ENCODE measurements around the gene PAQR5. TPM values are rescaled to one million over a fixed set of nuclear protein-coding genes. Genes with fewer than 3 reads are reported as not detected.

The PAQR5 gene
- total RNA-seq, 1 experiment from 2014 or later, result 9.4 TPM

- Mint-ChIP-seq H3K9me3 (no peaks in the 10 kb centered on the region), H3K4me1 (peaks cover 4% of the 10 kb centered on the region), H3K27me3 (ENCODE audit: low read depth) (no peaks in the 10 kb centered on the region), H3K4me3 (no peak overlapping the region), H3K27ac (no peak overlapping the region), H3K36me3 (no peaks in the 10 kb centered on the region; the same call in 1 of the 2 replicates)
- ATAC-seq (no peak), DNase-seq (ENCODE audit: low spot score) (no peak)
- CTCF ChIA-PET, result interaction anchor here (1.0 to 1.4 kb wide), 3 partner anchors 8 to 357 kb away, joined by 3 read pairs; no protein-coding TSS in a partner anchor
- TF ChIP-seq JAZF1 (CRISPR knock-in tag; IDR thresholded peaks at IDR 0.05) (no peak), GRHL2 (CRISPR knock-in tag; IDR thresholded peaks at IDR 0.05; ENCODE audit: insufficient replicate concordance, severe bottlenecking) (no peak), JUN (CRISPR knock-in tag; IDR thresholded peaks at IDR 0.05) (no peak), ZNF425 (CRISPR knock-in tag; conservative IDR thresholded peaks at IDR 0.05) (no peak), CBFB (CRISPR knock-in tag; IDR thresholded peaks at IDR 0.05; ENCODE audit: low read depth) (no peak), IRF2 (CRISPR knock-in tag; IDR thresholded peaks at IDR 0.05; ENCODE audit: borderline replicate concordance, low read depth) (no peak)
- TF ChIP-seq, protein P1, sequence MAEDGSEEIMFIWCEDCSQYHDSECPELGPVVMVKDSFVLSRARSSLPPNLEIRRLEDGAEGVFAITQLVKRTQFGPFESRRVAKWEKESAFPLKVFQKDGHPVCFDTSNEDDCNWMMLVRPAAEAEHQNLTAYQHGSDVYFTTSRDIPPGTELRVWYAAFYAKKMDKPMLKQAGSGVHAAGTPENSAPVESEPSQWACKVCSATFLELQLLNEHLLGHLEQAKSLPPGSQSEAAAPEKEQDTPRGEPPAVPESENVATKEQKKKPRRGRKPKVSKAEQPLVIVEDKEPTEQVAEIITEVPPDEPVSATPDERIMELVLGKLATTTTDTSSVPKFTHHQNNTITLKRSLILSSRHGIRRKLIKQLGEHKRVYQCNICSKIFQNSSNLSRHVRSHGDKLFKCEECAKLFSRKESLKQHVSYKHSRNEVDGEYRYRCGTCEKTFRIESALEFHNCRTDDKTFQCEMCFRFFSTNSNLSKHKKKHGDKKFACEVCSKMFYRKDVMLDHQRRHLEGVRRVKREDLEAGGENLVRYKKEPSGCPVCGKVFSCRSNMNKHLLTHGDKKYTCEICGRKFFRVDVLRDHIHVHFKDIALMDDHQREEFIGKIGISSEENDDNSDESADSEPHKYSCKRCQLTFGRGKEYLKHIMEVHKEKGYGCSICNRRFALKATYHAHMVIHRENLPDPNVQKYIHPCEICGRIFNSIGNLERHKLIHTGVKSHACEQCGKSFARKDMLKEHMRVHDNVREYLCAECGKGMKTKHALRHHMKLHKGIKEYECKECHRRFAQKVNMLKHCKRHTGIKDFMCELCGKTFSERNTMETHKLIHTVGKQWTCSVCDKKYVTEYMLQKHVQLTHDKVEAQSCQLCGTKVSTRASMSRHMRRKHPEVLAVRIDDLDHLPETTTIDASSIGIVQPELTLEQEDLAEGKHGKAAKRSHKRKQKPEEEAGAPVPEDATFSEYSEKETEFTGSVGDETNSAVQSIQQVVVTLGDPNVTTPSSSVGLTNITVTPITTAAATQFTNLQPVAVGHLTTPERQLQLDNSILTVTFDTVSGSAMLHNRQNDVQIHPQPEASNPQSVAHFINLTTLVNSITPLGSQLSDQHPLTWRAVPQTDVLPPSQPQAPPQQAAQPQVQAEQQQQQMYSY (CRISPR knock-in tag; IDR thresholded peaks at IDR 0.05), result no peak
- TF ChIP-seq, protein P2, sequence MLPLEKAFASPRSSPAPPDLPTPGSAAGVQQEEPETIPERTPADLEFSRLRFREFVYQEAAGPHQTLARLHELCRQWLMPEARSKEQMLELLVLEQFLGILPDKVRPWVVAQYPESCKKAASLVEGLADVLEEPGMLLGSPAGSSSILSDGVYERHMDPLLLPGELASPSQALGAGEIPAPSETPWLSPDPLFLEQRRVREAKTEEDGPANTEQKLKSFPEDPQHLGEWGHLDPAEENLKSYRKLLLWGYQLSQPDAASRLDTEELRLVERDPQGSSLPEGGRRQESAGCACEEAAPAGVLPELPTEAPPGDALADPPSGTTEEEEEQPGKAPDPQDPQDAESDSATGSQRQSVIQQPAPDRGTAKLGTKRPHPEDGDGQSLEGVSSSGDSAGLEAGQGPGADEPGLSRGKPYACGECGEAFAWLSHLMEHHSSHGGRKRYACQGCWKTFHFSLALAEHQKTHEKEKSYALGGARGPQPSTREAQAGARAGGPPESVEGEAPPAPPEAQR (CRISPR knock-in tag; IDR thresholded peaks at IDR 0.05), result no peak
- POLR2A ChIA-PET, result no interaction called here
Observed at GRCh38 chr15:69388260-69388705, 89.6 kb downstream of the PAQR5 start.

- no peaks in the 10 kb centered on the region; the same call in 1 of the 2 replicates for H3K36me3 Mint-ChIP-seq
- ChIA-PET POLR2A (no interaction called here), CTCF (interaction anchor here (1.4 kb wide), 1 partner anchor 358 kb away, joined by 3 read pairs; no protein-coding TSS in a partner anchor)
- H3K4me1 Mint-ChIP-seq, result peaks cover 15% of the 10 kb centered on the region
- H3K27me3 Mint-ChIP-seq (ENCODE audit: low read depth), result no peaks in the 10 kb centered on the region
- DNase-seq (ENCODE audit: low spot score) (no peak), ATAC-seq (no peak)
- H3K4me3 Mint-ChIP-seq, result no peak overlapping the region
- H3K9me3 Mint-ChIP-seq, result no peaks in the 10 kb centered on the region
- no peak overlapping the region for H3K27ac Mint-ChIP-seq
- TF ChIP-seq TP53 (CRISPR knock-in tag; IDR thresholded peaks at IDR 0.05) (no peak), TEAD1 (CRISPR knock-in tag; IDR thresholded peaks at IDR 0.05) (no peak), JUN (CRISPR knock-in tag; IDR thresholded peaks at IDR 0.05) (no peak), STAT6 (CRISPR knock-in tag; conservative IDR thresholded peaks at IDR 0.05; ENCODE audit: low read depth) (no peak), HMGXB4 (CRISPR knock-in tag; IDR thresholded peaks at IDR 0.05) (no peak), NFATC4 (CRISPR knock-in tag; IDR thresholded peaks at IDR 0.05) (no peak), MXD4 (CRISPR knock-in tag; IDR thresholded peaks at IDR 0.05; ENCODE audit: borderline replicate concordance) (no peak), ETV6 (CRISPR knock-in tag; IDR thresholded peaks at IDR 0.05) (no peak), ZBTB21 (CRISPR knock-in tag; IDR thresholded peaks at IDR 0.05; ENCODE audit: borderline replicate concordance) (no peak), JAZF1 (CRISPR knock-in tag; IDR thresholded peaks at IDR 0.05) (no peak), ZMAT4 (CRISPR knock-in tag; IDR thresholded peaks at IDR 0.05) (no peak), FOXP1 (CRISPR knock-in tag; IDR thresholded peaks at IDR 0.05; ENCODE audit: borderline replicate concordance) (no peak), GABPB1 (CRISPR knock-in tag; IDR thresholded peaks at IDR 0.05) (no peak), TCF7 (CRISPR knock-in tag; IDR thresholded peaks at IDR 0.05; ENCODE audit: low read depth) (no peak), ZNF121 (CRISPR knock-in tag; IDR thresholded peaks at IDR 0.05) (no peak), USF2 (CRISPR knock-in tag; IDR thresholded peaks at IDR 0.05) (no peak), ATF1 (CRISPR knock-in tag; IDR thresholded peaks at IDR 0.05) (no peak)
Observed at GRCh38 chr15:69389426-69389825, 90.7 kb downstream of the PAQR5 start.

All from WTC11 (cell line).